GM12878 (cell line): ENCODE results near the gene ANKRD7. TPM values are rescaled to one million over a fixed set of nuclear protein-coding genes. Genes with fewer than 3 reads are reported as not detected.
A peak's percentile ranks its signal among the peaks of the same experiment; 100 is the strongest.

ENCODE experiments used
- ATAC-seq: fragments of 200-7000 bp; cut with Tn5 transposase; 3 replicates; pipeline ENCODE4 v1.9.1; 2020; ENCODE audit warnings: mild to moderate bottlenecking, moderate library complexity
- BruUV-seq: library from RNA; stranded (reverse); fragments of 400-500 nt; replicated peaks from 2 replicates; lab custom pipeline; 2021; lab: Mats Ljungman, UMichigan
- CTCF ChIA-PET: fragments of 300-600 bp; sonication (Branson Sonifier 250); formaldehyde crosslinking; extraction: SDS; loops from one replicate; lab custom pipeline; 2021; ENCODE audit warnings: inconsistent platforms; lab: Yijun Ruan, JAX
- POLR2A ChIA-PET: fragments of 350-600 bp; formaldehyde crosslinking; extraction: SDS; loops from one replicate; lab custom pipeline; 2021; ENCODE audit warnings: inconsistent platforms; lab: Charles Lee
- RAD21 ChIA-PET: fragments of 300-600 bp; sonication (Branson Sonifier 250); formaldehyde crosslinking; loops from one replicate; lab custom pipeline; 2023; ENCODE audit warnings: antibody characterized with exemption; ENCODE audit not compliant: unreplicated experiment; lab: Charles Lee
- SMC1A ChIA-PET: fragments of 300-600 bp; sonication (Branson Sonifier 250); formaldehyde crosslinking; loops from one replicate; lab custom pipeline; 2023; ENCODE audit not compliant: unreplicated experiment, uncharacterized antibody; lab: Charles Lee
- DNase-seq: peaks from one replicate; pipeline ENCODE4 v3.0.0-alpha.2; 2011; ENCODE audit warnings: low read depth, low spot score
- FAIRE-seq: peaks from 3 replicates; lab custom pipeline; 2011; peaks lifted over from hg19 to GRCh38; lab: Jason Lieb, UNC
- H2AFZ ChIP-seq: 2 replicates; pipeline ENCODE4 v1.6.0; 2011; ENCODE audit warnings: low read depth, low read length, control low read depth; ENCODE audit not compliant: control insufficient read depth
- H3K27ac ChIP-seq: 2 replicates; pipeline ENCODE4 v1.5.1; 2011; ENCODE audit warnings: control low read depth; ENCODE audit not compliant: control insufficient read depth, insufficient read depth
- H3K27me3 ChIP-seq, 2 experiments: replicated peaks in 1 of 2; 2 replicates each; pipeline versions ENCODE4 v1.6.0 to v1.6.1; 2011; ENCODE audit warnings: low read length in 1 of 2; ENCODE audit not compliant: control insufficient read depth in 2 of 2, insufficient read depth in 2 of 2
- H3K36me3 ChIP-seq, 2 experiments: 2 replicates each; pipeline ENCODE4 v1.5.1; 2011; ENCODE audit warnings: low read length in 1 of 2; ENCODE audit not compliant: control insufficient read depth in 2 of 2, insufficient read depth in 2 of 2
- H3K4me1 ChIP-seq: 2 replicates; pipeline ENCODE4 v1.6.1; 2011; ENCODE audit warnings: mild to moderate bottlenecking, low read length, moderate library complexity, mixed read lengths; ENCODE audit not compliant: control insufficient read depth, insufficient read depth
- H3K4me2 ChIP-seq: 2 replicates; pipeline ENCODE4 v1.6.0; 2011; ENCODE audit warnings: control low read depth; ENCODE audit not compliant: control insufficient read depth, insufficient read depth
- H3K4me3 ChIP-seq: fragments of 200-600 bp; sonication (generic); 2 replicates; pipeline ENCODE4 v1.5.1; 2016
- H3K79me2 ChIP-seq: 2 replicates; pipeline ENCODE4 v1.6.0; 2011; ENCODE audit warnings: low read length; ENCODE audit not compliant: control insufficient read depth, insufficient read depth
- H3K9ac ChIP-seq: 2 replicates; pipeline ENCODE4 v1.8.0; 2011; ENCODE audit warnings: low read length, control low read depth, mixed read lengths; ENCODE audit not compliant: control insufficient read depth, insufficient read depth
- H3K9me3 ChIP-seq: replicated peaks from 3 replicates; pipeline ENCODE4 v1.5.1; 2011; ENCODE audit warnings: mild to moderate bottlenecking, low read length; ENCODE audit not compliant: control insufficient read depth, insufficient read depth
- H4K20me1 ChIP-seq: 2 replicates; pipeline ENCODE4 v1.6.0; 2011; ENCODE audit not compliant: control insufficient read depth, insufficient read depth
- BCL3 ChIP-seq: IDR thresholded peaks from 2 replicates; pipeline ENCODE4 v1.6.1; 2011; ENCODE audit warnings: borderline replicate concordance, low read depth, mild to moderate bottlenecking, moderate library complexity, low read length; ENCODE audit not compliant: insufficient read depth, poor library complexity, severe bottlenecking
- BCLAF1 ChIP-seq: fragments of 450-650 bp; IDR thresholded peaks from 2 replicates; pipeline ENCODE4 v1.6.1; 2017; ENCODE audit warnings: antibody characterized with exemption, mild to moderate bottlenecking, moderate library complexity
- BHLHE40 ChIP-seq, 2 experiments: fragments of 450-650 bp in 1 of 2; IDR thresholded peaks; 2 replicates each; pipeline ENCODE4 v1.6.1; 2011 to 2017; ENCODE audit warnings: low read depth in 2 of 2, borderline replicate concordance in 1 of 2, improper control_type of control experiment in 1 of 2, low read length in 1 of 2, mild to moderate bottlenecking in 1 of 2
- CBX3 ChIP-seq: fragments of 200-600 bp; sonication (generic); IDR thresholded peaks from 2 replicates; pipeline ENCODE4 v1.6.1; 2016; ENCODE audit warnings: low read depth, borderline replicate concordance
- CEBPZ ChIP-seq: fragments of 150-350 bp; IDR thresholded peaks from 2 replicates; pipeline ENCODE4 v1.6.1; 2016; ENCODE audit warnings: low read depth, low read length
- EZH2 ChIP-seq: IDR thresholded peaks from 2 replicates; pipeline ENCODE4 v1.6.1; 2012; ENCODE audit warnings: low read depth, mild to moderate bottlenecking, control low read depth, inconsistent platforms, low read length, borderline replicate concordance; ENCODE audit not compliant: control insufficient read depth
- FOS ChIP-seq: IDR thresholded peaks from 3 replicates; pipeline ENCODE4 v1.6.1; 2011; ENCODE audit warnings: borderline replicate concordance; ENCODE audit not compliant: insufficient read length; ENCODE audit errors: extremely low read depth
- FOXM1 ChIP-seq: IDR thresholded peaks from 2 replicates; pipeline ENCODE4 v1.6.1; 2012; ENCODE audit warnings: low read depth, mild to moderate bottlenecking, inconsistent platforms, low read length, moderate library complexity
- MLLT1 ChIP-seq: fragments of 450-650 bp; IDR thresholded peaks from 2 replicates; pipeline ENCODE4 v1.6.1; 2016; ENCODE audit warnings: mild to moderate bottlenecking
- PAX5 ChIP-seq: IDR thresholded peaks from 2 replicates; pipeline ENCODE4 v1.6.1; 2011; ENCODE audit warnings: low read depth, low read length, borderline replicate concordance
- PML ChIP-seq: IDR thresholded peaks from 2 replicates; pipeline ENCODE4 v1.6.1; 2012; ENCODE audit warnings: low read length, inconsistent platforms
- TCF12 ChIP-seq: IDR thresholded peaks from 2 replicates; pipeline ENCODE4 v1.6.1; 2011; ENCODE audit warnings: low read depth, mild to moderate bottlenecking, low read length
- TCF3 ChIP-seq: IDR thresholded peaks from 2 replicates; pipeline ENCODE4 v1.6.1; 2012; ENCODE audit warnings: low read depth, mild to moderate bottlenecking, low read length, borderline replicate concordance; ENCODE audit not compliant: insufficient read depth
- ZNF622 ChIP-seq: fragments of 450-650 bp; IDR thresholded peaks from 2 replicates; pipeline ENCODE4 v1.6.1; 2017; ENCODE audit warnings: mild to moderate bottlenecking, inconsistent platforms
- in situ Hi-C: fragments of 300-500 bp; cut with MboI; formaldehyde crosslinking; loops from 9 replicates; pipeline ENCODE4 v1.14.3; 2018; ENCODE audit warnings: mixed read lengths
- intact Hi-C: fragments of 100-400 bp; cut with micrococcal nuclease; formaldehyde crosslinking; loops from one replicate; pipeline ENCODE4 v1.14.2; 2022; ENCODE audit not compliant: unreplicated experiment
- polyA plus RNA-seq, 11 experiments: library from polyadenylated mRNA; depleted of rRNA in 4 of 11; unstranded in 6 of 11; stranded (reverse) in 5 of 11; fragments of >200 nt; fragmentation: Nextera tagmentation in 4 of 11; fragmentation: Illumina TruSeq in 1 of 11; extraction: Ambion mirVana in 4 of 11; extraction: Trizol in 1 of 11; gene quantifications; 1 replicate in 1 of 11; 2 replicates in 10 of 11; pipeline versions ENCODE4 v1.2.1 to v1.2.3, GENCODE V29; 2011 to 2016; ENCODE audit warnings: inconsistent platforms in 2 of 11, missing spikeins in 2 of 11, low read depth in 1 of 11
- total RNA-seq, 4 experiments: library from RNA; depleted of rRNA in 3 of 4; stranded (reverse); fragments of >200 nt in 3 of 4; fragmentation: Illumina TruSeq in 1 of 4; extraction: Trizol in 1 of 4; gene quantifications; 2 replicates each; pipeline versions ENCODE4 v1.2.1 to v1.2.3, GENCODE V29; 2013 to 2021

ANKRD7 gene
- total and polyA plus RNA-seq, 10 of the 15 experiments (the other 5 are each of a cell fraction or from before 2014, with no cell fraction given), result 0.12 to 0.46 (median 0.31) TPM; not detected in 3

- no peak for TF ChIP-seq CEBPZ
- TF ChIP-seq ZNF622, result no peak
- no peak for TF ChIP-seq BHLHE40 (IDR thresholded peaks at IDR 0.05; ENCODE audit: borderline replicate concordance in 1 of 2, low read depth in 2 of 2, low read length in 1 of 2)
- TF ChIP-seq TCF3, result no peak
- TF ChIP-seq BCL3, result no peak
- TF ChIP-seq EZH2, result no peak
These were observed 61.6 kb downstream of the ANKRD7 start (continued) for GRCh38 chr7:118286131-118286530.

- H3K9me3 ChIP-seq, result peaks cover 6% of the 10 kb centered on the region; the same call in 2 of the 3 replicates
- H3K4me1 ChIP-seq, result peaks cover 7% of the 10 kb centered on the region; the same call in 1 of the 2 replicates
- H3K27ac ChIP-seq, result no peak overlapping the region
- POLR2A ChIA-PET, result no interaction called here
- no peaks in the 10 kb centered on the region for H3K79me2 ChIP-seq
- peak; percentile 5 for DNase-seq
- SMC1A ChIA-PET, result no interaction called here
- intact Hi-C loops, result no loop called here
- H3K4me3 ChIP-seq, result no peak overlapping the region
- CTCF ChIA-PET, result no interaction called here
- no peak overlapping the region for H3K9ac ChIP-seq
- RAD21 ChIA-PET, result no interaction called here
- peak; percentile 52 for ATAC-seq
- no peaks in the 10 kb centered on the region for H3K36me3 ChIP-seq
- FAIRE-seq, result peak; percentile 18
- in situ Hi-C loops, result no loop called here
- H2AFZ ChIP-seq, result no peak overlapping the region
- no peaks in the 10 kb centered on the region for H4K20me1 ChIP-seq
- no peaks in the 10 kb centered on the region; a peak in 1 of 4 replicates for H3K27me3 ChIP-seq
- peak overlapping the region; percentile 33; the same call in 1 of the 2 replicates for H3K4me2 ChIP-seq
- BruUV-seq, result no TSS peak
- TF ChIP-seq MLLT1 (0 out of 2 replicates have a peak, but pooled peaks have one; percentile 41), FOS (no peak), FOXM1 (peak; percentile 55; the same call in 1 of the 2 replicates), CBX3 (no peak), BCLAF1 (no peak), TCF12 (no peak), PAX5 (no peak), PML (no peak)
These were observed 63.6 kb downstream of the ANKRD7 start for GRCh38 chr7:118288098-118288497.
